GM21423 (cell line): ENCODE results near the gene TM4SF20.

Experiments
- ATAC-seq: cut with Tn5 transposase; IDR thresholded peaks from one replicate; pipeline ENCODE4 v1.9.1; 2021; ENCODE audit warnings: mild to moderate bottlenecking, moderate library complexity; ENCODE audit not compliant: unreplicated experiment

The TM4SF20 gene

DNA sequence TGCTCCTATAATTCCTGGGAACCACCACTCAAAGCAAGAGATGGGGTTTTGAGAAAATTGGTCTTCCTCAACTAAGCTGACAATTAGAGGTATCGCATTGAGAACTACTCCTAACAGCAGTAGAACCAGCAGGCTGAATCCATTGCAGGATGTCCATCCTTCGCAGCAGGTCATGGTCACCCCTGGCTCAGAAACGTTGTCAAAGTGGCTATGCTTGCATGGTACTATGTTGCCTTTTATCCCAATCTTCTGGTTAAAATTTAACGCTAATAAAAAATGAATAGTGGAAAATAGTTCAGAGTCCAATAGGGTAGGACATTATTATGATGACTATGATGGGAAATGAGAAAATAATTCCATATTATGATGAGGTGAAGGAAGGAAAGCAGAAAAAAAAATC lies at the start of gene TM4SF20:
TSS of gene TM4SF20 (minus strand) at position 212 of the 400 bp plus-strand sequence. CDS start at position 174, 38 bp downstream.
- no peak for ATAC-seq

DNA sequence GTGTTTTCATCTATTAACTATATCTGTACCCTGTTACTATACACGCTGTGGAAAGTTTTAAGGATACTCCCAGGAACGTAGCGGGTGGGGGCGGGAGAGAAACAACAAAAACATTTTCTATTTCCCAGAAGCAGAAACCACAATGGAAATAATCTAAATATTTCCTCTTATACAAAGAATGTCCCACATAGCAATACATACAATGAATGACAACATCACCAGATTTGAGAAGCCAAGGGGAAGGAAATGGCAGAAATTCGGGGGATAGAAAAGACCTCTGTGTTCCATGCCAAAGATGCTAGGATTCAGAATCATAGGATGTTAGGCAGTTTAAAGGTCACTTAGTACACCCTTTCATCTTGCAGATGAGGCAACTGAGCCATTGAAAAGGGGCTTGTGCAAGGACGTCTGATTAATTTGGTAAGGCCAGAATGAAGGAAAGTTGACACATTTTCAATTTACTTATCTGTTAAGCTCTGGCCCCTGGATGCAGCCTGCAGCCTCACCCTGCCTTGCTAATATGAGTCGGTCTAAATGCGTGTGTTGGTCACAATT lies 49.7 kb upstream of the TM4SF20 start:
- ATAC-seq, result no peak

DNA sequence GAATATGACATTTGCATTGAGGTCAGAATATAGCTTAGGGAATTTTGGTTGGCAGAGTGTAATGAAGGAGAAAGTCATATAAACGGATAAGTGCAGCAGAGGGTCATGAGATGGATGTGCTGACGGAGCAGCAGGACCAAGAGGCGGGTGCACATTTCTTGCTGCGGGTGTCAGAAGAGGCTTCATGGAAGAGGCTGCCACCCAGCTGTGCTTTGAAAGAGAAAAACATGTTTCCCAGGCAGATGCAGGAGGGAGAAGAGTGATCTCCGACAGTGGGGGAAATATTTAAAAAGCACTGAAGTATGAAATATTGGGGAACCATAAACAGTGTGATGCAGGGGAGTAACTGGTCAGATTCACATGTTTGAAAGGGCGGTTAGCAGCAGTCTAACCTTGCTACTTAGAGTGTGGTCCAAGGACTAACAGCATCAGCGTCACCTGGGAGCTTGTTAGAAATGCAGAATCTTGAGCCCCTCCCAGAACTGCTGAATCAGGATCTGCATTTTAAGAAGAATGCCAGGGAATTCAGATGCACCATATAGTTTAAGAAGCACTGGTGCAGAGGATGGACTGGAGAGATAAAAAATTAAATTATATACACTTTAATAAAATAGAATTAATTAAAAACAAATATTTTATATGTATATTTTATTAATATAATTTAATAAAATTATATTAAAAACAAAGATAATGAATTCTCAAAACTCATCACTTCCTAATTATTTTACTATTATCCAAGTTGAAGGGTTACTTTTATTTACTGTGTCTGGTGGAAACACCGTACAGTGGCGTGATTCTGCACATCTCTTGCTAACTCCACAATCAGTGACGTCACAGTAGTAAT lies 44.8 kb upstream of the TM4SF20 start:
- no peak for ATAC-seq

GRCh38 chr2:227420087-227421052 lies 41.3 kb upstream of the TM4SF20 start:
- ATAC-seq, result no peak

DNA sequence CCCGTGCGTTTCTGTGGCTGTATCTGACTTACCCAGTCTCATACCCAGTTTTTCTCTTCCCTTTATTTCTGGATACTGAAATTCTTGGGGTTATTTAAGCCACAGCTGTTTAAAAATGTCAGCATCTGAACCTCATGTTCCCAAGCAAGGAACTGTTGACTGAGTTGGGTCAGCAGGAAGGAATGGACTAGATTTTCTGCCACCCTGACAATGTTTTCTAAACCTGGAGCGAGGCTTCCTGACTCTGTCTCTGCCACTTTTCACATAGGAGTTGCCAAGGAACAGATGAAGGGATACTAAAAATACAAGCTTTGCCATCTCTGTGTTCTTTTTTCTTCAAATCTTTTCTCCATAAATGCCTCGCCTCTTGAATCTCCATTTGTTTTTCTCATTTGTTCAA lies 37.6 kb upstream of the TM4SF20 start:
- no peak for ATAC-seq

DNA sequence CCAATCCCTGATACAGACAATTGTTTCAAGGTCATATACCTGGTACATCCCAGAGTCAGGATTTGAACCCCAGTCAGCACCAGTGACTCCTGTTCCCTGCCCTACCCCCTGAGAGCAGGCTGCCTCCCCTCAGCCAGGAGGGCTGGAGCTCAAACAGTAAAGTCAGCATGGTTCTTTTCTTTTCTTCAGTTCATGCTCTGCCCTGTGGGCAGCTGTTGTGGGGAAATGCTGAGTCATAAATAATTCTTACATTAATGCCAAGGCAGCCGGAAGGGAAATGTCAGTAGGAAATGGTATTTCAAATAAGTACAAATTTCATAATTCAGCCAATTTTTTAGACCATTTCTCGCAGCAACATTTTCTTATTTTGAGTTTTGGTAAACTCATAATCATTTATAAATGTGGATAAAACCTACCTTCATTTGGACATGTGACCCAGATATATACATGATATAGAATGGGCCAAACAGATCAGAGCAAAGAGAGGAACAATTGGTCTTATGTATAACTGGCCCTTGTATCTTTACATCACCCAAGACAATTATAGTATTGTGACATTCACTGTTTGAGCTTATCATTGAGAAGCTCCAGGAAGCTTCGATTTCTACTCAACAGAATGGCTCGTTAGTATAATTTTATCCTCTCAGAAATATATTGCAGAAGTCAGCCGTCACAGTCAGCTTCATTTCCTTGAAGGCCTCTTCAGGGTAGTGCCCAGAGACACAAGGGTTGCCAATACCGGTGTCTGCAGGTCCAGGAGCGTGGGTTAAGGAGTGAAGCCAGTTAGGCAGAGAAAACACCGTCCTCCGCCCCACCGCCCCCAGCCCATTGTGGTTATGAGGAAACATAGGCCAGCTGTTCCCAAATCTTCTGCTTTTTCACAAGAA lies 36.7 kb upstream of the TM4SF20 start:
- peak; percentile 42 for ATAC-seq

- ATAC-seq, result no peak
Observed at GRCh38 chr2:227414846-227415245, 35.7 kb upstream of the TM4SF20 start.

DNA sequence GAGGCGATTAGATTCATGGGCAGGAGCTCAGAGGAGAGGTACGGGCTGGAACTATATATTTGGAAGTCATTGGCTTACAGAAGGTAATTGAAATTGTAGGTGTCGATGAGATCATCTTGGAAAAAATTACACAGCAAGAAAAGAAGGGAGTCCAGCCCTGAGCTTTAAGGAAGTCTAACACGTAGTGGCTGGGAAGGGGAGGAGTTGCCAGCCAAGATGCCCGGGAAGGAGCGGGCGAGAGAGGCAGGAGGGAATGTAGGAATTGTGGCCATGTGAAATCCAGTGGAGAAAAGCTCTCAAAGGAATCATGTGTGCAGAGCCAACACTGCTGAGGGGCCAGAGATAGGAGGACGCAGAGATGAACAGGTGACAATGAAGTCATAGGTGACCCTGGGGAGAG lies 34.3 kb upstream of the TM4SF20 start:
- no peak for ATAC-seq

DNA sequence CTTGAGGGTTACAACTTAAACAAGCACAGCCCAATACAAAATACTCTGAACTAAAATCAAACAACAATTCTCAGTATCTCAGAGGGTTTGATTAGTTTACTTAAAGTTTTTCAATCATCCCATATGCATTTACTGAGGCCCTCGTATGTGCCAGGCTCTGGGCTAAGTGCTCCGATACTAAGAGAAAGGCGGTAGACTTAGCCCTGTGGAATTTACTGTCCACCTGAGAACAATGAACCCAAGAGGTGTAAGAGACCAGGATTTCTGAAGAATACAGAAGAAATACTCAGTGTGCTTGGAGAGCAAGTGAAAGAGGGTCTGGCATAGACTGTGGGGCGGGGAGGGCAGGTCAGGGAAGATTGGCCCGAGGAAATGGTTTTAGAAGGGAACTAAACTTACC lies 33.8 kb upstream of the TM4SF20 start:
- ATAC-seq, result no peak

GRCh38 chr2:227411990-227412350 lies 32.9 kb upstream of the TM4SF20 start:
- no peak for ATAC-seq

DNA sequence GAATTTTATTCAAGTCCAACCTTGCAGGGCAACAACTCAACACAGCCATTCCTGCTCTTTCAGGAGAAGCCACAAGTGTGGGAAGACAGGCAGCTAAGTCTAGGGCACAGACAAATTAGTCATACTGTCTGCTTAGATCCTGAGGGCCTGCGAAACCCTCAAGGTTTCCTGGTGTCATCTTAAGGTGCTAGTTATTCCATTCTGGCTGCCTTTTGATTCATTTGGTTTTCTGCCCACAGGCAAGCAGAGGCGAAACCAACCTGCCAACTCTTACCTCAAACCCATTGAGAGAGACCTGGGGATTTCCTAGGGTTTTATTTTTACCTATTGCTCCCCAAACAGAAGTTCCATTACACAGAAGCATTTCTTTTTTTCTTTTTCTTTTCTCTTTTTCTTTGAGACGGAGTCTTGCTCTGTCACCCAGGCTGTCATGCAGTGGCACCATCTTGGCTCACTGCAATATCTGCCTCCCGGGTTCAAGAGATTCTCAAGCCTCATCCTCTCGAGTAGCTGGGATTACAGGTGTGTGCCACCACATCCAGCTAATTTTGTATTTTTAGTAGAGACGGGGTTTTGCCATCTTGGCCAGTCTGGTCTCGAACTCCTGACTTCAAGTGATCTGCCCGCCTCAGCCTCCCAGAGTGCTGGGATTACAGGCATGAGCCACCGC lies 32.3 kb upstream of the TM4SF20 start:
- ATAC-seq, result peak; percentile 66

DNA sequence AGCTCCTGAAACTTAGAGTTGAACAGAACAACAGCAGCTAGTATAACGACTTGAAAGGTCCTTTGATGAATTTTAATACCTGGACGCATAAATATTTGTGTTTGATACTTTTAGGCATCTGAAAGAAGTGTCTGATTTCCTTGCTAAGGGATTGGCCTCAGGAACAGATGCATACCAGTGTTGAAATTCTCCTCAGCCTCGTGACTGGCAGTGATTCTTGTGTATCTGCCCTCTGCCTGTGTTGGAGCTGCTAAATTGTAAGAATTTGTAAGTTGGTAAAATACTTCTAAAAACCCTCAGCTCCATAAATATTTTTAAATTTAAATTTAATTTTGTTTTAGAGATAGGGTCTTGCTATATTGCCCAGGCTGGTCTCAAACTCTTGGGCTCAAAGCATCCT lies 31.1 kb upstream of the TM4SF20 start:
- ATAC-seq, result no peak

DNA sequence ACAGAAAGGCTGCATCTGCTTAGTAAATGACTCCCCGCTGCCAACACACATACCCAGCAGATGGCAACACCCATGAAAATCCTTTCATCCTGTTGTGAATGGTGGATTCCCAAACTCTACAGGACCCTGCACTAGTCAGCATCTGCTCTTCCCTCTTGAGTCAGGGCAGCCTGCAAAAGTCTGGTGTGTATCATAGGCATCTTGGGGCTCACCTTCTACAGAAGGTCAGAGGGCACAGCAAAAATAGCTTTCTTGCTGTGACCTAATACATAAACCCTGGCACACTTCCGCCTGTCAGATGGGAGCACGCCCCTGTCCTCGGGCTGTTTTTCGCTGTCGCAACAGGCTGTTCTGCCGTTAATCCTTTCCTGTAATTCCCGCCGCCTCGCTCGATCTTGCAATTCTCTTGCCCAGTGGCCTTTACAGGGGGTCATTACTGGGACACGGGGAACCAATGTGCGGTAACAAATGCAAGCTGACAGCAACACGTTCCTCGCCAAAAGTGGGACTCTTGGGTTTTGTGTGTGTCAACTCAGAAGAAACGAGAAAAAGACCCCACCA lies 28.6 kb upstream of the TM4SF20 start:
- no peak for ATAC-seq

GRCh38 chr2:227406177-227407031 lies 27.3 kb upstream of the TM4SF20 start:
- peak; percentile 54 for ATAC-seq

DNA sequence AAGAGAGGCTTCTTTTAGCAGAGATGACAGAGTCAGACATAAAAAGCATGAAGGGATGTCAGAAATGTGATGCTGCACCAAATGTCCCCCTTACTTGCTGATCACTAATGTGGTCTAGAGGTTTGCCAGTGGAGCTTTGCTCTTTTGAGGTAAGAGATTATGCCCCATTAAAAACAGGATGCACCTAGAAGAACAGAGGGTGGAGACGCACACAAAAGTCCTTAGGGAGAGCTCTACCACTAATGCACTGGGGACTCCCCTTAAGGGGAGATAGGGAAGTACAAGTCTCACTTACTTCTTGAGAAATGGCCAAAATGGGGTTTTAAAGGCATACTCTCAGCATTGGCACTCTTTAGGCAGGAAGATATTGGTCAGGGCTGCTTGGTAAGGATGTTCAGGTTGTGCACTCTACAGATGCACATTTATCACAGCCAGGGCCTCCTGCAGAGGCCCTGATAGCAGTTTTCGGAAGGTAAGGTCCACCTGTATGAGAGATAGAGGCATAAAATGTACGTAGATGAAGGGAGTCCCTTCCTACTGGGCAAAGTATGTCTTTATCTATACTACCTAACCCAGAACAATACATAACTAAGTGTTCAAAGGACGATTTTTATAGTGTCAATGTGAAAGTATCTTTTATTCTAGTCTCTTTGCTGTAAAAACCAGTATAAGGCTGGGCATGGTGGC lies 25.6 kb upstream of the TM4SF20 start:
- ATAC-seq, result no peak

DNA sequence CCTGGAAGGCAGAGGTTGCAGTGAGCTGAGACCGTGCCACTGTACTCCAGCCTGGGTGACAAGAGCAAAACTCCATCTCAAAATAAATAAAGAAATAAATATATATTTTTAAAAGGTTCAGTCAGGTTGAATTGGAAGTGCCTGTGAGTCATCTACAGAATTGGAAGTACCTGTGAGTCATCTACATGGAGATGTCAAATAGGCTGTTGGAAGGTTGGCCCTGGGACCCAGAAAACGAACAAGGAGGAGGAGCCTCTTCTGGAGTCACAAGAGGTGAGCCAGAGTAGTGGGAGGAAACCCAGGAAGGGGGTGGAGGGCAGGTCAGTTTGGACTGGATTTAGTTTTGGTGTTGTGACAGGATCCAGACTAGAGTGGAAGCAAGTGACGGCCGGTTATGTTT lies 23.9 kb upstream of the TM4SF20 start:
- ATAC-seq, result no peak

- ATAC-seq, result no peak
Observed at GRCh38 chr2:227402321-227402720, 23.2 kb upstream of the TM4SF20 start.

DNA sequence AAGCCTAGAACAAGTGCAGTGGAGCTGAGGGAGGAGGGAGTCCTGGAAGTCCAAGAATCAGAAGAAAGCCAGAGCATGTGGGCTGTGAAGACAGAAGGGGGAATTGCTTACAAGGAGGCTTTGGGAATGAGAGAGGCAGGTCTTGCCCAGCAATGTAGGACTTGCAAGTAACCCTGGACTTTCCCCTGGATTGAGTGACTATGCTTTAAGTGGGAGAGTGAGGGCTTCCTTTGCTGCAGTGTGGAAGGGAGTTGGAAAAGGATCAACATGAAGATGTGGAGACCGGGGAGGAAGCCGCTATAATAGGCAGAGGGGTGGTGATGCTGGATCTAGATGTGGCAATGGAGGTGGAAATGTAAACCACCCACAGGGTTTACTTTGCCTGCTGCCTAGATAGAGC lies 22.4 kb upstream of the TM4SF20 start:
- no peak for ATAC-seq
